WTC11 (cell line): ENCODE measurements around the gene IRF2. TPM values are rescaled to one million over a fixed set of nuclear protein-coding genes. Genes with fewer than 3 reads are reported as not detected.

Source experiments
- ATAC-seq: fragments of 200-7000 bp; cut with Tn5 transposase; 2 replicates; pipeline ENCODE4 v1.10.0; 2021; ENCODE audit warnings: mild to moderate bottlenecking, moderate library complexity
- CTCF ChIA-PET: fragments of 300-600 bp; sonication (Branson Sonifier 250); formaldehyde crosslinking; loops from one replicate; lab custom pipeline; 2021; ENCODE audit warnings: antibody characterized with exemption; lab: Charles Lee
- POLR2A ChIA-PET: fragments of 350-600 bp; sonication (Branson Sonifier 250); formaldehyde crosslinking; loops from one replicate; lab custom pipeline; 2021; ENCODE audit warnings: antibody characterized with exemption; lab: Charles Lee
- DNase-seq: peaks from one replicate; pipeline ENCODE4 v3.0.0; 2021; ENCODE audit warnings: low spot score
- H3K27ac Mint-ChIP-seq: 2 replicates; pipeline ENCODE4 v1.8.0; 2021; ENCODE audit warnings: mixed read lengths
- H3K27me3 Mint-ChIP-seq: 2 replicates; pipeline ENCODE4 v1.8.0; 2021; ENCODE audit warnings: low read depth, mild to moderate bottlenecking, moderate library complexity, mixed read lengths
- H3K36me3 Mint-ChIP-seq: 2 replicates; pipeline ENCODE4 v1.8.0; 2021; ENCODE audit warnings: mixed read lengths
- H3K4me1 Mint-ChIP-seq: 2 replicates; pipeline ENCODE4 v1.8.0; 2022; ENCODE audit warnings: mixed read lengths
- H3K4me3 Mint-ChIP-seq: 2 replicates; pipeline ENCODE4 v1.8.0; 2021; ENCODE audit warnings: mild to moderate bottlenecking, moderate library complexity, mixed read lengths
- H3K9me3 Mint-ChIP-seq: 2 replicates; pipeline ENCODE4 v1.8.0; 2021; ENCODE audit warnings: mixed read lengths
- ATF1 ChIP-seq: sonication (generic); formaldehyde crosslinking; IDR thresholded peaks from 2 replicates; pipeline ENCODE4 v1.8.1; 2023; ENCODE audit warnings: mild to moderate bottlenecking, moderate library complexity, missing genetic modification reagents
- ETV6 ChIP-seq: sonication (generic); formaldehyde crosslinking; IDR thresholded peaks from 2 replicates; pipeline ENCODE4 v1.8.1; 2022; ENCODE audit warnings: mild to moderate bottlenecking, missing genetic modification reagents
- FOXP1 ChIP-seq: sonication (generic); formaldehyde crosslinking; IDR thresholded peaks from 2 replicates; pipeline ENCODE4 v1.8.0; 2022; ENCODE audit warnings: missing genetic modification reagents, mild to moderate bottlenecking, moderate library complexity, borderline replicate concordance
- GRHL2 ChIP-seq: fragments of 250-450 bp; sonication (Bioruptor Pico); IDR thresholded peaks from 2 replicates; pipeline ENCODE4 v1.8.0; 2022; ENCODE audit warnings: mild to moderate bottlenecking, moderate library complexity; ENCODE audit not compliant: insufficient replicate concordance, severe bottlenecking
- HMGA2 ChIP-seq: fragments of 250-450 bp; sonication (Bioruptor Pico); IDR thresholded peaks from 2 replicates; pipeline ENCODE4 v1.4.0; 2021; ENCODE audit warnings: mild to moderate bottlenecking, moderate library complexity
- KAT7 ChIP-seq: sonication (generic); formaldehyde crosslinking; IDR thresholded peaks from 2 replicates; pipeline ENCODE4 v1.8.1; 2023; ENCODE audit warnings: missing genetic modification reagents, mild to moderate bottlenecking, borderline replicate concordance
- NFE2L1 ChIP-seq: sonication (generic); formaldehyde crosslinking; IDR thresholded peaks from 2 replicates; pipeline ENCODE4 v1.8.1; 2023; ENCODE audit warnings: missing genetic modification reagents
- OVOL2 ChIP-seq: fragments of 250-450 bp; sonication (Bioruptor Pico); IDR thresholded peaks from 2 replicates; pipeline ENCODE4 v1.9.0; 2021; ENCODE audit warnings: mild to moderate bottlenecking, borderline replicate concordance
- PRRX2 ChIP-seq: fragments of 250-450 bp; sonication (Bioruptor Pico); IDR thresholded peaks from 2 replicates; pipeline ENCODE4 v1.8.0; 2021; ENCODE audit warnings: mild to moderate bottlenecking
- RORB ChIP-seq: fragments of 250-450 bp; sonication (Bioruptor Pico); IDR thresholded peaks from 2 replicates; pipeline ENCODE4 v1.9.0; 2021; ENCODE audit warnings: mild to moderate bottlenecking
- SMAD3 ChIP-seq: sonication (generic); formaldehyde crosslinking; IDR thresholded peaks from 2 replicates; pipeline ENCODE4 v1.8.0; 2022; ENCODE audit warnings: missing genetic modification reagents, mild to moderate bottlenecking, borderline replicate concordance
- ZNF138 ChIP-seq: sonication (generic); formaldehyde crosslinking; conservative IDR thresholded peaks from 2 replicates; pipeline ENCODE4 v1.8.1; 2022; ENCODE audit warnings: mild to moderate bottlenecking, moderate library complexity, missing genetic modification reagents
- ZNF263 ChIP-seq: sonication (generic); formaldehyde crosslinking; IDR thresholded peaks from 2 replicates; pipeline ENCODE4 v1.8.1; 2022; ENCODE audit warnings: low read depth, mild to moderate bottlenecking, moderate library complexity, missing genetic modification reagents
- ZNF317 ChIP-seq: sonication (generic); formaldehyde crosslinking; IDR thresholded peaks from 2 replicates; pipeline ENCODE4 v1.8.1; 2023; ENCODE audit warnings: low read depth, mild to moderate bottlenecking, moderate library complexity, missing genetic modification reagents, borderline replicate concordance
- total RNA-seq: library from RNA; stranded (reverse); gene quantifications from 3 replicates; pipeline ENCODE4 v1.2.3, GENCODE V29; 2021
- TF ChIP-seq, protein P1 (sequence below): fragments of 200-600 bp; IDR thresholded peaks from 2 replicates; pipeline ENCODE4 v1.8.0; 2022; ENCODE audit warnings: antibody characterized with exemption
- TF ChIP-seq, protein P2 (sequence below): sonication (generic); formaldehyde crosslinking; IDR thresholded peaks from 2 replicates; pipeline ENCODE4 v1.8.0; 2022; ENCODE audit warnings: missing genetic modification reagents
- TF ChIP-seq, protein P3 (sequence below): fragments of 250-450 bp; sonication (Bioruptor Pico); conservative IDR thresholded peaks from 2 replicates; pipeline ENCODE4 v1.9.0; 2021; ENCODE audit warnings: mild to moderate bottlenecking
- TF ChIP-seq, protein P4 (sequence below): sonication (generic); formaldehyde crosslinking; IDR thresholded peaks from 2 replicates; pipeline ENCODE4 v1.8.1; 2022; ENCODE audit warnings: low read depth, mild to moderate bottlenecking, moderate library complexity, missing genetic modification reagents, borderline replicate concordance
- TF ChIP-seq, protein P5 (sequence below): sonication (generic); formaldehyde crosslinking; IDR thresholded peaks from 2 replicates; pipeline ENCODE4 v1.8.1; 2023; ENCODE audit warnings: mild to moderate bottlenecking, missing genetic modification reagents, moderate library complexity
- TF ChIP-seq, protein P6 (sequence below): fragments of 250-450 bp; sonication (Bioruptor Pico); IDR thresholded peaks from 2 replicates; pipeline ENCODE4 v2.1.2; 2022; ENCODE audit warnings: mild to moderate bottlenecking, moderate library complexity
- TF ChIP-seq, protein P7 (sequence below): sonication (generic); formaldehyde crosslinking; IDR thresholded peaks from 2 replicates; pipeline ENCODE4 v1.8.1; 2022; ENCODE audit warnings: mild to moderate bottlenecking, moderate library complexity, missing genetic modification reagents

IRF2 gene
- total RNA-seq, 1 experiment from 2014 or later, result 11.8 TPM

DNA sequence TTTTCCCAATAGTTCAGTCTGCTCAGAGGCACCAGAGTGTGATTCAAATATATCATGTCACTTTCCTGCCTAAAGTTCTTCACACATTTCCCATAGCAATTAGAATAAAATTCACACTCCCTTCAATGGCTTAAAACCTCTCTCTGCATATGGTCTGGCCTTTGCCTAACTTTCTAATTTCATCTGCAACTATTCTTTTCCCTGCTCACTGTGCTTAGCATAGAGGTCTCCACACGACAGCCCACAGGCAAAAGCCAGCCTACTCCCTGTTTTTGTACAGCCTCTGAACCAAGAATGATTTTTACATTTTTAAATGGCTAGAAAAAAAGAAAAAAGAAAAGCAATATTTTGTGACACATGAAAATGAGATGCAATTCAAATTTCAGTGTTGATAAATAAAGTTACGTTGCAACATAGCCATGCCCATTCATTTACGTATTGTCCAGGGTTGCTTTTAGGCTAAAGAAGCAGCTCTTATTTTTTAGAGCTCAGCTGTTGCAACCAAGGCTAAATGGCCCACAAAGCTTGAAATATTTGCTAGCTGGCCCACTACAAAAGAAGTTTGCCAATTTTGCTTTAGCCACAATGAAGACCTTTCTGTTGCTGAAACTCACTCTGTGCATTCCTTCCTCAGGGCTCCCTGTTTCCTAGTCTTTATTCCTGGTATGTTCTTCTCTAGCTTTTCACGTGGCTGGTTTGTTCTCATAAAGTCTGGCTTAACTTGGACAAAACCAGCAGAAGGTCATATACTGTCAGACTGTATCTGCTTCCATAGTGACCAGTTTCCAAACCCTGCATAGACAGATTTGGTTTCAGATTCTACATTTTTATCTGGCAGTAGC is 26.6 kb upstream of the IRF2 start:
- ATAC-seq (no peak), DNase-seq (no peak)
- no peaks in the 10 kb centered on the region for H3K27me3 Mint-ChIP-seq
- no peak for TF ChIP-seq OVOL2
- no peak for TF ChIP-seq PRRX2
- TF ChIP-seq, protein P1, sequence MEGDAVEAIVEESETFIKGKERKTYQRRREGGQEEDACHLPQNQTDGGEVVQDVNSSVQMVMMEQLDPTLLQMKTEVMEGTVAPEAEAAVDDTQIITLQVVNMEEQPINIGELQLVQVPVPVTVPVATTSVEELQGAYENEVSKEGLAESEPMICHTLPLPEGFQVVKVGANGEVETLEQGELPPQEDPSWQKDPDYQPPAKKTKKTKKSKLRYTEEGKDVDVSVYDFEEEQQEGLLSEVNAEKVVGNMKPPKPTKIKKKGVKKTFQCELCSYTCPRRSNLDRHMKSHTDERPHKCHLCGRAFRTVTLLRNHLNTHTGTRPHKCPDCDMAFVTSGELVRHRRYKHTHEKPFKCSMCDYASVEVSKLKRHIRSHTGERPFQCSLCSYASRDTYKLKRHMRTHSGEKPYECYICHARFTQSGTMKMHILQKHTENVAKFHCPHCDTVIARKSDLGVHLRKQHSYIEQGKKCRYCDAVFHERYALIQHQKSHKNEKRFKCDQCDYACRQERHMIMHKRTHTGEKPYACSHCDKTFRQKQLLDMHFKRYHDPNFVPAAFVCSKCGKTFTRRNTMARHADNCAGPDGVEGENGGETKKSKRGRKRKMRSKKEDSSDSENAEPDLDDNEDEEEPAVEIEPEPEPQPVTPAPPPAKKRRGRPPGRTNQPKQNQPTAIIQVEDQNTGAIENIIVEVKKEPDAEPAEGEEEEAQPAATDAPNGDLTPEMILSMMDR, result no peak
- TF ChIP-seq, protein P2, sequence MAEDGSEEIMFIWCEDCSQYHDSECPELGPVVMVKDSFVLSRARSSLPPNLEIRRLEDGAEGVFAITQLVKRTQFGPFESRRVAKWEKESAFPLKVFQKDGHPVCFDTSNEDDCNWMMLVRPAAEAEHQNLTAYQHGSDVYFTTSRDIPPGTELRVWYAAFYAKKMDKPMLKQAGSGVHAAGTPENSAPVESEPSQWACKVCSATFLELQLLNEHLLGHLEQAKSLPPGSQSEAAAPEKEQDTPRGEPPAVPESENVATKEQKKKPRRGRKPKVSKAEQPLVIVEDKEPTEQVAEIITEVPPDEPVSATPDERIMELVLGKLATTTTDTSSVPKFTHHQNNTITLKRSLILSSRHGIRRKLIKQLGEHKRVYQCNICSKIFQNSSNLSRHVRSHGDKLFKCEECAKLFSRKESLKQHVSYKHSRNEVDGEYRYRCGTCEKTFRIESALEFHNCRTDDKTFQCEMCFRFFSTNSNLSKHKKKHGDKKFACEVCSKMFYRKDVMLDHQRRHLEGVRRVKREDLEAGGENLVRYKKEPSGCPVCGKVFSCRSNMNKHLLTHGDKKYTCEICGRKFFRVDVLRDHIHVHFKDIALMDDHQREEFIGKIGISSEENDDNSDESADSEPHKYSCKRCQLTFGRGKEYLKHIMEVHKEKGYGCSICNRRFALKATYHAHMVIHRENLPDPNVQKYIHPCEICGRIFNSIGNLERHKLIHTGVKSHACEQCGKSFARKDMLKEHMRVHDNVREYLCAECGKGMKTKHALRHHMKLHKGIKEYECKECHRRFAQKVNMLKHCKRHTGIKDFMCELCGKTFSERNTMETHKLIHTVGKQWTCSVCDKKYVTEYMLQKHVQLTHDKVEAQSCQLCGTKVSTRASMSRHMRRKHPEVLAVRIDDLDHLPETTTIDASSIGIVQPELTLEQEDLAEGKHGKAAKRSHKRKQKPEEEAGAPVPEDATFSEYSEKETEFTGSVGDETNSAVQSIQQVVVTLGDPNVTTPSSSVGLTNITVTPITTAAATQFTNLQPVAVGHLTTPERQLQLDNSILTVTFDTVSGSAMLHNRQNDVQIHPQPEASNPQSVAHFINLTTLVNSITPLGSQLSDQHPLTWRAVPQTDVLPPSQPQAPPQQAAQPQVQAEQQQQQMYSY (CRISPR knock-in tag), result no peak
- no peak for TF ChIP-seq HMGA2 (CRISPR knock-in tag)
- TF ChIP-seq NFE2L1 (CRISPR knock-in tag), result no peak
- no peak for TF ChIP-seq FOXP1 (CRISPR knock-in tag)
- TF ChIP-seq, protein P3, sequence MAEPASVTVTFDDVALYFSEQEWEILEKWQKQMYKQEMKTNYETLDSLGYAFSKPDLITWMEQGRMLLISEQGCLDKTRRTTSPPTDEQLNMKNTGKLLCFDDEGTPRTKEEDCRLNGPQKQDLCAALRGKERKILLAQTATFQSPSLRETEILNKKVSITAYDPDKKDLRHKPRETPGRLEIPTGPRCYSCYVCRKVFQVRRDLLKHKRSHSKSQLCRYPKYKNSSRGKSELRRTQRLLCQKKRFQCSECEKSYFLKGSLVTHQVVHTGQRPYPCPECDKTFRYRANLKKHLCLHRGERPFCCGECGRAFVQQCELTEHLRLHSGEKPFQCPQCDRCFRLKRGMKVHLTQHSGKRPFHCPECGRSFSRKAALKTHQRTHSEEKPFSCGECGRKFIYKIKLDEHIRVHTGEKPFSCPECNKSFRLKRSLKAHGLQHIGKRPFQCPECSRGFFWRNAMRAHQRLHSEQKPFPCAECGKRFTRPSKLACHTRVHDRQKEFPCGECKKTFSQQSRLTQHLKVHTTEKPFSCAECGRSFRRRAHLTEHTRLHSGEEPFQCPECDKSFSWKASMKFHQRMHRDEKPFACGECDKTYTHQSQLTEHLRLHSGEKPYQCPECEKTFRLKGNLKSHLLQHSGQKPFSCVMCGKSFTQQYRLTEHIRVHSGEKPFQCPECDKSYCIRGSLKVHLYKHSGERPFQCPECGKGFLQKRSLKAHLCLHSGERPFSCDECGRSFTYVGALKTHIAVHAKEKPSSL (CRISPR knock-in tag), result no peak
- TF ChIP-seq GRHL2 (CRISPR knock-in tag), result no peak
- no peak for TF ChIP-seq ZNF263
- TF ChIP-seq KAT7 (CRISPR knock-in tag), result no peak
- no peak for TF ChIP-seq SMAD3 (CRISPR knock-in tag)
- TF ChIP-seq ATF1 (CRISPR knock-in tag), result no peak
- TF ChIP-seq RORB (CRISPR knock-in tag), result no peak
- TF ChIP-seq ETV6, result no peak
- 0 out of 2 replicates have a peak, but pooled peaks cover 3% of the 10 kb centered on the region for H3K36me3 Mint-ChIP-seq
- H3K27ac Mint-ChIP-seq, result no peak overlapping the region
- H3K9me3 Mint-ChIP-seq, result peaks cover 12% of the 10 kb centered on the region
- POLR2A ChIA-PET, result no interaction called here
- no peak overlapping the region for H3K4me3 Mint-ChIP-seq
- CTCF ChIA-PET, result interaction anchor here (0.9 kb wide), 1 partner anchor 237 kb away, joined by 3 read pairs; no protein-coding TSS in a partner anchor
- H3K4me1 Mint-ChIP-seq, result no peaks in the 10 kb centered on the region

DNA sequence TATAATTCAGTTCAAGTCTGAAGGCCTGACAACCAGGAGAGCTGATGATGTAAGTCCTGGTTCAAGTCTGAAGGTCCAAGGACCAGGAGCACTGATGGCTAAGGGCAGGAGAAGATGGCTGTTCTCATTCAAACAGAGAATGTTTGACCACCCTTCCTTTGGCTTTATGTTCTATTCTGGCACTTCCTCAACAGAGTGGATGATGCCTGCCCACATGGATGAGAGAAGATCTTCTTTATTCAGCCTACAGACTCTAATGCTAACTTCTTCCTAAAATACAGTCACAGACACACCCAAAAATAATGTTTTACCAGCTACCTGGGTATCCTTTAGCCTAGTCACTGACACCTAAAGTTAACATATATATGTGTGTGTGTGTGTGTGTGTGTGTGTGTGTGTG is 25.6 kb upstream of the IRF2 start:
- H3K4me3 Mint-ChIP-seq, result no peak overlapping the region
- no peaks in the 10 kb centered on the region for H3K27me3 Mint-ChIP-seq
- no peaks in the 10 kb centered on the region for H3K4me1 Mint-ChIP-seq
- peaks cover 12% of the 10 kb centered on the region for H3K9me3 Mint-ChIP-seq
- H3K27ac Mint-ChIP-seq, result no peak overlapping the region
- H3K36me3 Mint-ChIP-seq, result 0 out of 2 replicates have a peak, but pooled peaks cover 3% of the 10 kb centered on the region
- ATAC-seq (no peak), DNase-seq (no peak)
- ChIA-PET CTCF (no interaction called here), POLR2A (interaction anchor here (0.6 kb wide), 1 partner anchor 12 kb away, joined by 3 read pairs; no protein-coding TSS in a partner anchor)
- TF ChIP-seq, protein P4, sequence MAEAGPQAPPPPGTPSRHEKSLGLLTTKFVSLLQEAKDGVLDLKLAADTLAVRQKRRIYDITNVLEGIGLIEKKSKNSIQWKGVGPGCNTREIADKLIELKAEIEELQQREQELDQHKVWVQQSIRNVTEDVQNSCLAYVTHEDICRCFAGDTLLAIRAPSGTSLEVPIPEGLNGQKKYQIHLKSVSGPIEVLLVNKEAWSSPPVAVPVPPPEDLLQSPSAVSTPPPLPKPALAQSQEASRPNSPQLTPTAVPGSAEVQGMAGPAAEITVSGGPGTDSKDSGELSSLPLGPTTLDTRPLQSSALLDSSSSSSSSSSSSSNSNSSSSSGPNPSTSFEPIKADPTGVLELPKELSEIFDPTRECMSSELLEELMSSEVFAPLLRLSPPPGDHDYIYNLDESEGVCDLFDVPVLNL (CRISPR knock-in tag), result no peak
- TF ChIP-seq ZNF317, result no peak
- TF ChIP-seq, protein P5, sequence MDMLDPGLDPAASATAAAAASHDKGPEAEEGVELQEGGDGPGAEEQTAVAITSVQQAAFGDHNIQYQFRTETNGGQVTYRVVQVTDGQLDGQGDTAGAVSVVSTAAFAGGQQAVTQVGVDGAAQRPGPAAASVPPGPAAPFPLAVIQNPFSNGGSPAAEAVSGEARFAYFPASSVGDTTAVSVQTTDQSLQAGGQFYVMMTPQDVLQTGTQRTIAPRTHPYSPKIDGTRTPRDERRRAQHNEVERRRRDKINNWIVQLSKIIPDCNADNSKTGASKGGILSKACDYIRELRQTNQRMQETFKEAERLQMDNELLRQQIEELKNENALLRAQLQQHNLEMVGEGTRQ (CRISPR knock-in tag), result no peak
- TF ChIP-seq GRHL2 (CRISPR knock-in tag), result no peak
- TF ChIP-seq, protein P6, sequence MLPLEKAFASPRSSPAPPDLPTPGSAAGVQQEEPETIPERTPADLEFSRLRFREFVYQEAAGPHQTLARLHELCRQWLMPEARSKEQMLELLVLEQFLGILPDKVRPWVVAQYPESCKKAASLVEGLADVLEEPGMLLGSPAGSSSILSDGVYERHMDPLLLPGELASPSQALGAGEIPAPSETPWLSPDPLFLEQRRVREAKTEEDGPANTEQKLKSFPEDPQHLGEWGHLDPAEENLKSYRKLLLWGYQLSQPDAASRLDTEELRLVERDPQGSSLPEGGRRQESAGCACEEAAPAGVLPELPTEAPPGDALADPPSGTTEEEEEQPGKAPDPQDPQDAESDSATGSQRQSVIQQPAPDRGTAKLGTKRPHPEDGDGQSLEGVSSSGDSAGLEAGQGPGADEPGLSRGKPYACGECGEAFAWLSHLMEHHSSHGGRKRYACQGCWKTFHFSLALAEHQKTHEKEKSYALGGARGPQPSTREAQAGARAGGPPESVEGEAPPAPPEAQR (CRISPR knock-in tag), result no peak
- TF ChIP-seq ZNF138, result no peak
- TF ChIP-seq, protein P7, sequence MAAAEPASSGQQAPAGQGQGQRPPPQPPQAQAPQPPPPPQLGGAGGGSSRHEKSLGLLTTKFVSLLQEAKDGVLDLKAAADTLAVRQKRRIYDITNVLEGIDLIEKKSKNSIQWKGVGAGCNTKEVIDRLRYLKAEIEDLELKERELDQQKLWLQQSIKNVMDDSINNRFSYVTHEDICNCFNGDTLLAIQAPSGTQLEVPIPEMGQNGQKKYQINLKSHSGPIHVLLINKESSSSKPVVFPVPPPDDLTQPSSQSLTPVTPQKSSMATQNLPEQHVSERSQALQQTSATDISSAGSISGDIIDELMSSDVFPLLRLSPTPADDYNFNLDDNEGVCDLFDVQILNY (CRISPR knock-in tag), result no peak
